Hematopoietic multipotent progenitor cell treated with erythropoietin and hydrocortisone succinate and interleukin-3 and kit ligand, for 8 days (in vitro differentiated cells): Measurements from ENCODE around the gene USP47.

Experiments
- DNase-seq: peaks from one replicate; pipeline ENCODE4 v3.0.0-alpha.2; 2015

The USP47 gene

GRCh38 chr11:11969380-11970215 lies 127.8 kb downstream of the USP47 start:
- DNase-seq: no peak

GRCh38 chr11:11970556-11970955 lies 128.8 kb downstream of the USP47 start:
- DNase-seq: no peak

- no peak for DNase-seq
Measured at GRCh38 chr11:11971906-11972547, 130.3 kb downstream of the USP47 start.

- DNase-seq: no peak
Measured at GRCh38 chr11:11972730-11973341, 131.1 kb downstream of the USP47 start.

GRCh38 chr11:11973361-11973800 lies 131.6 kb downstream of the USP47 start:
- no peak for DNase-seq

- DNase-seq: no peak
Measured at GRCh38 chr11:11973866-11974265, 132.1 kb downstream of the USP47 start.

GRCh38 chr11:11975201-11976092 lies 133.7 kb downstream of the USP47 start:
- DNase-seq: peak; percentile 87

GRCh38 chr11:11976481-11977127 lies 134.8 kb downstream of the USP47 start:
- DNase-seq: peak; percentile 29

- DNase-seq: no peak
Measured at GRCh38 chr11:11977206-11977938, 135.6 kb downstream of the USP47 start.

- DNase-seq: no peak
Measured at GRCh38 chr11:11978098-11978637, 136.4 kb downstream of the USP47 start.

GRCh38 chr11:11978792-11979487 lies 137.2 kb downstream of the USP47 start:
- no peak for DNase-seq

GRCh38 chr11:11979488-11980117 lies 137.8 kb downstream of the USP47 start:
- DNase-seq: no peak

GRCh38 chr11:11980200-11980599 lies 138.4 kb downstream of the USP47 start:
- DNase-seq: no peak

GRCh38 chr11:11980841-11981308 lies 139.1 kb downstream of the USP47 start:
- DNase-seq: no peak

- no peak for DNase-seq
Measured at GRCh38 chr11:11981364-11981763, 139.6 kb downstream of the USP47 start.

GRCh38 chr11:11981840-11982239 lies 140.1 kb downstream of the USP47 start:
- DNase-seq: no peak

GRCh38 chr11:11982461-11982860 lies 140.7 kb downstream of the USP47 start:
- DNase-seq: no peak

GRCh38 chr11:11982975-11983374 lies 141.2 kb downstream of the USP47 start:
- no peak for DNase-seq

- no peak for DNase-seq
Measured at GRCh38 chr11:11983427-11983826, 141.7 kb downstream of the USP47 start.

- no peak for DNase-seq
Measured at GRCh38 chr11:11984563-11984962, 142.8 kb downstream of the USP47 start.
